ENCODE results near the gene PPA1. TPM values are rescaled to one million over a fixed set of nuclear protein-coding genes. Genes with fewer than 3 reads are reported as not detected.

Gene PPA1
- total RNA-seq, 4 donors from 2014 or later, result 48.5 to 107 (median 69.8) TPM

- Histone ChIP-seq H3K27me3 (no peaks in the 10 kb centered on the region), H3K36me3 (no peaks in the 10 kb centered on the region)
- intact Hi-C loops (cut with DNase I; ENCODE audit: low total_unique reads), result no loop called here
These were observed 66.0 kb downstream of the PPA1 start for GRCh38 chr10:70167246-70167645.

GRCh38 chr10:70166394-70166793, 66.8 kb downstream of the PPA1 start:
- Histone ChIP-seq H3K4me3 (no peak overlapping the region), H3K9me3 (no peaks in the 10 kb centered on the region), H3K4me1 (peaks cover 0 to 6% of the 10 kb centered on the region in 2 donors), H3K27ac (no peak overlapping the region), H3K36me3 (no peaks in the 10 kb centered on the region), H3K27me3 (no peaks in the 10 kb centered on the region)
- TF ChIP-seq CTCF (IDR thresholded peaks at IDR 0.05) (no peak), POLR2A (IDR thresholded peaks at IDR 0.05) (no peak)
- no peak for DNase-seq
- intact Hi-C loops (cut with DNase I; ENCODE audit: low total_unique reads), result no loop called here

More at GRCh38 chr10:70167246-70167645, 66.0 kb downstream of the PPA1 start:
- peaks cover 0 to 6% of the 10 kb centered on the region in 2 donors for H3K4me1 ChIP-seq
- H3K4me3 ChIP-seq, result no peak overlapping the region
- no peak overlapping the region for H3K27ac ChIP-seq
- H3K9me3 ChIP-seq, result no peaks in the 10 kb centered on the region
- DNase-seq, result no peak
- no peak for TF ChIP-seq CTCF (IDR thresholded peaks at IDR 0.05)
- no peak for TF ChIP-seq POLR2A (IDR thresholded peaks at IDR 0.05)

- DNase-seq, result no peak
These were observed 69.1 kb downstream of the PPA1 start for GRCh38 chr10:70164163-70164562.

GRCh38 chr10:70163448-70163847, 69.8 kb downstream of the PPA1 start:
- Histone ChIP-seq H3K27me3 (no peaks in the 10 kb centered on the region), H3K4me1 (no peaks in the 10 kb centered on the region), H3K4me3 (no peak overlapping the region), H3K27ac (no peak overlapping the region), H3K9me3 (no peaks in the 10 kb centered on the region), H3K36me3 (no peaks in the 10 kb centered on the region)
- intact Hi-C loops (cut with DNase I; ENCODE audit: low total_unique reads), result no loop called here
- TF ChIP-seq CTCF (IDR thresholded peaks at IDR 0.05) (no peak), POLR2A (IDR thresholded peaks at IDR 0.05) (no peak)
- DNase-seq, result no peak

More at GRCh38 chr10:70164163-70164562, 69.1 kb downstream of the PPA1 start:
- Histone ChIP-seq H3K27me3 (no peaks in the 10 kb centered on the region), H3K9me3 (no peaks in the 10 kb centered on the region), H3K4me1 (peaks cover 0 to 6% of the 10 kb centered on the region in 2 donors), H3K36me3 (no peaks in the 10 kb centered on the region), H3K4me3 (no peak overlapping the region), H3K27ac (no peak overlapping the region)
- intact Hi-C loops (cut with DNase I; ENCODE audit: low total_unique reads), result no loop called here
- no peak for TF ChIP-seq CTCF (IDR thresholded peaks at IDR 0.05)
- TF ChIP-seq POLR2A (IDR thresholded peaks at IDR 0.05), result no peak

GRCh38 chr10:70162892-70163201, 70.4 kb downstream of the PPA1 start:
- no peaks in the 10 kb centered on the region for H3K4me1 ChIP-seq
- H3K27ac ChIP-seq, result no peak overlapping the region
- H3K27me3 ChIP-seq, result no peaks in the 10 kb centered on the region
- no peak overlapping the region for H3K4me3 ChIP-seq
- intact Hi-C loops (cut with DNase I; ENCODE audit: low total_unique reads), result no loop called here
- DNase-seq, result no peak
- H3K9me3 ChIP-seq, result no peaks in the 10 kb centered on the region
- no peaks in the 10 kb centered on the region for H3K36me3 ChIP-seq
- TF ChIP-seq CTCF (IDR thresholded peaks at IDR 0.05) (no peak), POLR2A (IDR thresholded peaks at IDR 0.05) (no peak)

Data from uterus (tissue), 4 donors.